H9 (cell line): Measurements from ENCODE around the gene NRN1. TPM values are rescaled to one million over a fixed set of nuclear protein-coding genes. Genes with fewer than 3 reads are reported as not detected.

Source experiments
- DNase-seq: peaks from one replicate; pipeline ENCODE4 v3.0.0-alpha.2; 2017
- H2AFZ ChIP-seq: one replicate; pipeline ENCODE4 v1.6.1; 2013; ENCODE audit warnings: mild to moderate bottlenecking, low read length, control low read depth, moderate library complexity
- H2AK5ac ChIP-seq: 2 replicates; pipeline ENCODE4 v1.6.1; 2013; ENCODE audit warnings: low read length, control low read depth, mixed read lengths; ENCODE audit not compliant: insufficient read length
- H2BK120ac ChIP-seq: one replicate; pipeline ENCODE4 v1.6.1; 2013; ENCODE audit warnings: low read depth, mild to moderate bottlenecking, low read length, control low read depth, inconsistent platforms; ENCODE audit not compliant: poor library complexity, severe bottlenecking
- H2BK12ac ChIP-seq: 2 replicates; pipeline ENCODE4 v1.6.1; 2013; ENCODE audit warnings: low read length, control low read depth, mixed read lengths, low read depth; ENCODE audit not compliant: insufficient read length
- H2BK15ac ChIP-seq: 2 replicates; pipeline ENCODE4 v1.6.1; 2013; ENCODE audit warnings: low read depth, low read length, control low read depth
- H2BK20ac ChIP-seq: one replicate; pipeline ENCODE4 v1.6.1; 2013; ENCODE audit warnings: low read depth, mild to moderate bottlenecking, low read length, control low read depth, inconsistent platforms; ENCODE audit not compliant: poor library complexity, severe bottlenecking
- H2BK5ac ChIP-seq: 2 replicates; pipeline ENCODE4 v1.6.1; 2013; ENCODE audit warnings: low read length, control low read depth, mixed read lengths; ENCODE audit not compliant: insufficient read length
- H3K14ac ChIP-seq: 2 replicates; pipeline ENCODE4 v1.6.1; 2013; ENCODE audit warnings: low read length, control low read depth; ENCODE audit not compliant: insufficient read depth
- H3K18ac ChIP-seq: 2 replicates; pipeline ENCODE4 v1.6.1; 2013; ENCODE audit warnings: low read depth, mild to moderate bottlenecking, mixed read lengths, low read length, control low read depth; ENCODE audit not compliant: insufficient read length
- H3K23ac ChIP-seq: 2 replicates; pipeline ENCODE4 v1.6.1; 2013; ENCODE audit warnings: low read length, control low read depth, mixed read lengths, low read depth; ENCODE audit not compliant: insufficient read length
- H3K23me2 ChIP-seq: 2 replicates; pipeline ENCODE4 v1.6.1; 2013; ENCODE audit warnings: low read depth, mild to moderate bottlenecking, mixed read lengths, low read length, control low read depth; ENCODE audit not compliant: insufficient read length, poor library complexity, severe bottlenecking
- H3K27ac ChIP-seq: 2 replicates; pipeline ENCODE4 v1.5.1; 2013; ENCODE audit warnings: low read length, control low read depth, mixed read lengths, low read depth; ENCODE audit not compliant: insufficient read length
- H3K27me3 ChIP-seq: 2 replicates; pipeline ENCODE4 v1.6.1; 2013; ENCODE audit warnings: low read length, control low read depth, inconsistent platforms; ENCODE audit not compliant: insufficient read depth
- H3K4ac ChIP-seq: 2 replicates; pipeline ENCODE4 v1.6.1; 2013; ENCODE audit warnings: low read depth, mild to moderate bottlenecking, control low read depth, inconsistent platforms, low read length, moderate library complexity
- H3K4me1 ChIP-seq: 2 replicates; pipeline ENCODE4 v1.6.1; 2013; ENCODE audit warnings: low read length, control low read depth, inconsistent platforms; ENCODE audit not compliant: insufficient read depth
- H3K4me2 ChIP-seq: 2 replicates; pipeline ENCODE4 v1.6.1; 2013; ENCODE audit warnings: low read length, control low read depth, mixed read lengths; ENCODE audit not compliant: insufficient read length, insufficient read depth
- H3K56ac ChIP-seq: 2 replicates; pipeline ENCODE4 v1.6.1; 2013; ENCODE audit warnings: low read depth, mild to moderate bottlenecking, mixed read lengths, low read length, control low read depth; ENCODE audit not compliant: insufficient read length
- H3K79me1 ChIP-seq: 2 replicates; pipeline ENCODE4 v1.6.1; 2013; ENCODE audit warnings: low read depth, mild to moderate bottlenecking, moderate library complexity, low read length, control low read depth, inconsistent platforms; ENCODE audit not compliant: insufficient read depth, poor library complexity, severe bottlenecking
- H3K79me2 ChIP-seq: 2 replicates; pipeline ENCODE4 v1.6.1; 2013; ENCODE audit warnings: low read length, control low read depth, inconsistent platforms; ENCODE audit not compliant: insufficient read depth
- H3K9ac ChIP-seq: 2 replicates; pipeline ENCODE4 v1.6.1; 2013; ENCODE audit warnings: low read length, control low read depth, mixed read lengths; ENCODE audit not compliant: insufficient read length; ENCODE audit errors: extremely low read depth
- H3K9me3 ChIP-seq: one replicate; pipeline ENCODE4 v1.6.1; 2013; ENCODE audit warnings: low read depth, low read length, inconsistent platforms; ENCODE audit not compliant: control insufficient read depth
- H3T11ph ChIP-seq: one replicate; pipeline ENCODE4 v1.6.1; 2013; ENCODE audit warnings: mild to moderate bottlenecking, low read length, control low read depth, inconsistent platforms
- H4K20me1 ChIP-seq: one replicate; pipeline ENCODE4 v1.6.1; 2013; ENCODE audit not compliant: control insufficient read depth, insufficient read length, insufficient read depth
- H4K5ac ChIP-seq: 2 replicates; pipeline ENCODE4 v1.6.1; 2013; ENCODE audit warnings: low read depth, mild to moderate bottlenecking, mixed read lengths, low read length, control low read depth; ENCODE audit not compliant: insufficient read length
- H4K8ac ChIP-seq: replicated peaks from 2 replicates; pipeline ENCODE4 v1.6.1; 2013; ENCODE audit warnings: low read length, control low read depth, mixed read lengths, low read depth; ENCODE audit not compliant: insufficient read length
- H4K91ac ChIP-seq: 2 replicates; pipeline ENCODE4 v1.6.1; 2013; ENCODE audit warnings: low read depth, mild to moderate bottlenecking, moderate library complexity, mixed read lengths, low read length, control low read depth; ENCODE audit not compliant: insufficient read length
- H3K27ac Mint-ChIP-seq, 3 experiments: 2 replicates in 2 of 3; 3 replicates in 1 of 3; pipeline ENCODE4 v1.8.0; 2020 to 2021; ENCODE audit warnings: mixed read lengths in 3 of 3, mild to moderate bottlenecking in 1 of 3, moderate library complexity in 1 of 3
- H3K27me3 Mint-ChIP-seq: 2 replicates; pipeline ENCODE4 v1.8.0; 2021; ENCODE audit warnings: low read depth, mild to moderate bottlenecking, moderate library complexity, mixed read lengths
- H3K36me3 Mint-ChIP-seq, 3 experiments: 2 replicates in 2 of 3; 3 replicates in 1 of 3; pipeline ENCODE4 v1.8.0; 2020 to 2021; ENCODE audit warnings: low read depth in 3 of 3, mixed read lengths in 3 of 3; ENCODE audit not compliant: insufficient read depth in 1 of 3
- H3K4me1 Mint-ChIP-seq, 2 experiments: 2 replicates each; pipeline ENCODE4 v1.8.0; 2020; ENCODE audit warnings: mixed read lengths in 2 of 2
- H3K4me3 Mint-ChIP-seq, 2 experiments: 2 replicates in 1 of 2; 3 replicates in 1 of 2; pipeline ENCODE4 v1.8.0; 2020 to 2021; ENCODE audit warnings: mild to moderate bottlenecking in 2 of 2, mixed read lengths in 2 of 2, moderate library complexity in 1 of 2
- H3K9me3 Mint-ChIP-seq, 2 experiments: 2 replicates in 1 of 2; 3 replicates in 1 of 2; pipeline ENCODE4 v1.8.0; 2020; ENCODE audit warnings: mild to moderate bottlenecking in 2 of 2, mixed read lengths in 2 of 2, moderate library complexity in 1 of 2
- WGBS: extraction: QIAGEN DNeasy Blood & Tissue Kit; methylation state at CpG from one replicate; pipeline ENCODE4 v1.1.7; 2013; ENCODE audit warnings: missing lambda C conversion rate, low lambda C conversion rate, mixed read lengths; ENCODE audit not compliant: insufficient read length; ENCODE audit errors: extremely low coverage; 5-methylcytosine and 5-hydroxymethylcytosine counted together
- total RNA-seq: library from RNA; stranded (reverse); gene quantifications from 2 replicates; pipeline ENCODE4 v1.2.1, GENCODE V29; 2021
- TF ChIP-seq, protein P1 (sequence below): fragments of 200-600 bp; sonication (generic); conservative IDR thresholded peaks from 3 replicates; pipeline ENCODE4 v1.8.0; 2021; ENCODE audit warnings: antibody characterized with exemption, mild to moderate bottlenecking

The NRN1 gene
- total RNA-seq, 1 experiment from 2014 or later, result not detected

DNA sequence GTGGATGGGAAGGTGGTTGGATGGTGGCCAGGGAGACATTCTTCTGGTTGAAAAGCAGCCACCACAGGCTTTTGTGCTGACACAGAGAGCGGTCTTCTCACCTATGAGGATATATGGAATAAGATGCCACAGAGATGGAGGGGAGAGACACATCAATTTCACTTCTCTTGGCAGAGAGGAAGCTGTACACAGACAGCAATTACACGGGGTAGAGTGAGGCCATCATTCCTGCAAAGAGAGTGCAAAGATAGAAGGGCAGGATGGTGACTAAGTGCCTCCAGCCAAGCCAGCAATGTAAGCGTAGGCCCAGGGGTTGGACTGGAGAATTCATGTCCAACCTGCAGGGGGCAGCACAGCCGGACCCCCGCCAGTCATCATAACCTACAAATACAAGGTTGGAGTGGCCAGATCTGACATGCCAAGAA, 56.4 kb downstream of the NRN1 start:
- H3K56ac ChIP-seq, result no peak overlapping the region
- DNase-seq, result peak; percentile 65
- no peak overlapping the region for H3T11ph ChIP-seq
- no peak overlapping the region for H3K23ac ChIP-seq
- Mint-ChIP-seq H3K27me3 (peaks cover 38% of the 10 kb centered on the region), H3K9me3 (peaks cover 0 to 2% of the 10 kb centered on the region in 2 experiments; a peak in 1 of 5 replicates), H3K36me3 (no peaks in the 10 kb centered on the region), H3K27ac (no peak overlapping the region), H3K4me1 (no peaks in the 10 kb centered on the region), H3K4me3 (no peak overlapping the region)
- no peaks in the 10 kb centered on the region for H4K20me1 ChIP-seq
- H3K79me1 ChIP-seq, result no peaks in the 10 kb centered on the region
- H2BK12ac ChIP-seq, result no peak overlapping the region
- no peak overlapping the region for H2BK5ac ChIP-seq
- H3K18ac ChIP-seq, result no peak overlapping the region
- WGBS, result no CpG with 5 or more reads among the region's 5 CpGs
- no peak overlapping the region for H2BK15ac ChIP-seq
- H3K79me2 ChIP-seq, result no peaks in the 10 kb centered on the region
- H4K5ac ChIP-seq, result no peak overlapping the region
- no peaks in the 10 kb centered on the region for H3K27me3 ChIP-seq
- no peak overlapping the region for H2AK5ac ChIP-seq
- H4K8ac ChIP-seq, result no peak overlapping the region
- no peak overlapping the region for H3K27ac ChIP-seq
- H3K4ac ChIP-seq, result no peak overlapping the region
- TF ChIP-seq, protein P1, sequence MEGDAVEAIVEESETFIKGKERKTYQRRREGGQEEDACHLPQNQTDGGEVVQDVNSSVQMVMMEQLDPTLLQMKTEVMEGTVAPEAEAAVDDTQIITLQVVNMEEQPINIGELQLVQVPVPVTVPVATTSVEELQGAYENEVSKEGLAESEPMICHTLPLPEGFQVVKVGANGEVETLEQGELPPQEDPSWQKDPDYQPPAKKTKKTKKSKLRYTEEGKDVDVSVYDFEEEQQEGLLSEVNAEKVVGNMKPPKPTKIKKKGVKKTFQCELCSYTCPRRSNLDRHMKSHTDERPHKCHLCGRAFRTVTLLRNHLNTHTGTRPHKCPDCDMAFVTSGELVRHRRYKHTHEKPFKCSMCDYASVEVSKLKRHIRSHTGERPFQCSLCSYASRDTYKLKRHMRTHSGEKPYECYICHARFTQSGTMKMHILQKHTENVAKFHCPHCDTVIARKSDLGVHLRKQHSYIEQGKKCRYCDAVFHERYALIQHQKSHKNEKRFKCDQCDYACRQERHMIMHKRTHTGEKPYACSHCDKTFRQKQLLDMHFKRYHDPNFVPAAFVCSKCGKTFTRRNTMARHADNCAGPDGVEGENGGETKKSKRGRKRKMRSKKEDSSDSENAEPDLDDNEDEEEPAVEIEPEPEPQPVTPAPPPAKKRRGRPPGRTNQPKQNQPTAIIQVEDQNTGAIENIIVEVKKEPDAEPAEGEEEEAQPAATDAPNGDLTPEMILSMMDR, result peak; percentile 86
- H2AFZ ChIP-seq, result no peak overlapping the region
- H3K4me2 ChIP-seq, result no peak overlapping the region
- H2BK120ac ChIP-seq, result no peak overlapping the region
- no peak overlapping the region for H3K14ac ChIP-seq
- H3K23me2 ChIP-seq, result no peaks in the 10 kb centered on the region
- no peaks in the 10 kb centered on the region for H3K4me1 ChIP-seq
- no peak overlapping the region for H3K9ac ChIP-seq
- no peak overlapping the region for H4K91ac ChIP-seq
- no peak overlapping the region for H2BK20ac ChIP-seq
- H3K9me3 ChIP-seq, result no peaks in the 10 kb centered on the region
